HepG2 (cell line): ENCODE data around the gene QRSL1. TPM values are rescaled to one million over a fixed set of nuclear protein-coding genes. Genes with fewer than 3 reads are reported as not detected.

Source experiments
- ATAC-seq: fragments of 200-7000 bp; cut with Tn5 transposase; 3 replicates; pipeline ENCODE4 v1.9.1; 2020; ENCODE audit warnings: mild to moderate bottlenecking, moderate library complexity
- BruUV-seq: library from RNA; stranded (reverse); fragments of 400-500 nt; replicated peaks from 2 replicates; lab custom pipeline; 2021; lab: Mats Ljungman, UMichigan
- CTCF ChIA-PET: fragments of 300-600 bp; formaldehyde crosslinking; extraction: SDS; loops from one replicate; lab custom pipeline; 2021; ENCODE audit warnings: low total read pairs, inconsistent platforms, low intra/inter-chr PET ratio; lab: Yijun Ruan, JAX
- POLR2A ChIA-PET: fragments of 350-600 bp; sonication (Branson Sonifier 250); formaldehyde crosslinking; loops from one replicate; lab custom pipeline; 2020; ENCODE audit warnings: antibody characterized with exemption, inconsistent platforms; lab: Yijun Ruan, JAX
- DNase-seq: peaks from one replicate; pipeline ENCODE4 v3.0.0-alpha.2; 2015; ENCODE audit warnings: low spot score
- FAIRE-seq: peaks from 3 replicates; lab custom pipeline; 2011; peaks lifted over from hg19 to GRCh38; lab: Jason Lieb, UNC
- H2AFZ ChIP-seq: one replicate; pipeline ENCODE4 v1.6.1; 2011; ENCODE audit warnings: low read length, inconsistent platforms
- H3K27ac ChIP-seq: fragments of 300-600 bp; 3 replicates; pipeline ENCODE4 v1.8.0; 2011; ENCODE audit warnings: mixed run types, mild to moderate bottlenecking, mixed read lengths, low read length, inconsistent platforms; ENCODE audit not compliant: insufficient read depth; ENCODE audit errors: extremely low read length
- H3K27me3 ChIP-seq, 2 experiments: fragments of 200-600 bp in 1 of 2; 2 replicates in 1 of 2; 3 replicates in 1 of 2; pipeline versions ENCODE4 v1.6.0 to v1.8.0; 2011; ENCODE audit warnings: low read length in 2 of 2, mild to moderate bottlenecking in 2 of 2, moderate library complexity in 2 of 2, inconsistent platforms in 1 of 2; ENCODE audit not compliant: insufficient read depth in 2 of 2, control insufficient read depth in 1 of 2
- H3K36me3 ChIP-seq, 2 experiments: fragments of 200-600 bp in 1 of 2; replicated peaks in 1 of 2; 2 replicates in 1 of 2; 3 replicates in 1 of 2; pipeline versions ENCODE4 v1.5.1 to v1.8.0; 2011; ENCODE audit warnings: low read length in 2 of 2, inconsistent platforms in 1 of 2; ENCODE audit not compliant: insufficient read depth in 2 of 2, control insufficient read depth in 1 of 2
- H3K4me1 ChIP-seq: 2 replicates; pipeline ENCODE4 v1.5.1; 2012; ENCODE audit warnings: low read length, inconsistent platforms; ENCODE audit not compliant: insufficient read depth
- H3K4me2 ChIP-seq: 2 replicates; pipeline ENCODE4 v1.6.0; 2011; ENCODE audit warnings: low read depth, low read length, inconsistent platforms
- H3K4me3 ChIP-seq, 3 experiments: fragments of 200-600 bp in 1 of 3; sonication (generic), shearing (Covaris generic) in 1 of 3; replicated peaks in 1 of 3; 2 replicates each; pipeline ENCODE4 v1.5.1; 2011 to 2016; ENCODE audit warnings: low read length in 3 of 3, inconsistent platforms in 2 of 3, low read depth in 2 of 3, mild to moderate bottlenecking in 2 of 3, control low read depth in 1 of 3, mixed read lengths in 1 of 3; ENCODE audit not compliant: insufficient read depth in 1 of 3
- H3K79me2 ChIP-seq: one replicate; pipeline ENCODE4 v1.6.1; 2011; ENCODE audit warnings: low read length, inconsistent platforms; ENCODE audit not compliant: insufficient read depth
- H3K9ac ChIP-seq: 2 replicates; pipeline ENCODE4 v1.6.0; 2011; ENCODE audit warnings: mild to moderate bottlenecking, low read depth, low read length, inconsistent platforms; ENCODE audit not compliant: insufficient read depth
- H3K9me3 ChIP-seq: 2 replicates; pipeline ENCODE4 v1.5.1; 2012; ENCODE audit warnings: mild to moderate bottlenecking, low read length
- H4K20me1 ChIP-seq: 2 replicates; pipeline ENCODE4 v1.6.0; 2011; ENCODE audit warnings: inconsistent platforms, mild to moderate bottlenecking, low read length, moderate library complexity; ENCODE audit not compliant: insufficient read depth
- ARHGAP35 ChIP-seq: sonication (generic); formaldehyde crosslinking; IDR thresholded peaks from 2 replicates; pipeline ENCODE4 v1.9.0; 2022; ENCODE audit warnings: mild to moderate bottlenecking, inconsistent platforms, moderate library complexity, missing genetic modification reagents, borderline replicate concordance
- ASH2L ChIP-seq: fragments of 300-600, 200-600 bp; sonication (generic); IDR thresholded peaks from 2 replicates; pipeline ENCODE4 v1.7.0; 2017; ENCODE audit warnings: low read depth, mild to moderate bottlenecking, moderate library complexity, mixed read lengths, low read length; ENCODE audit not compliant: insufficient read length
- BHLHE40 ChIP-seq: IDR thresholded peaks from 2 replicates; pipeline ENCODE4 v1.6.1; 2011; ENCODE audit warnings: low read length, improper control_type of control experiment
- DMTF1 ChIP-seq: sonication (generic); formaldehyde crosslinking; IDR thresholded peaks from 2 replicates; pipeline ENCODE4 v1.4.0; 2020; ENCODE audit warnings: mild to moderate bottlenecking, missing genetic modification reagents
- PRDM10 ChIP-seq: sonication (generic); formaldehyde crosslinking; IDR thresholded peaks from 2 replicates; pipeline ENCODE4 v1.4.0; 2020; ENCODE audit warnings: low read depth, missing genetic modification reagents
- RXRA ChIP-seq: sonication (generic); formaldehyde crosslinking; IDR thresholded peaks from 2 replicates; pipeline ENCODE4 v1.5.1; 2020; ENCODE audit warnings: missing genetic modification reagents
- SMAD9 ChIP-seq: sonication (generic); formaldehyde crosslinking; IDR thresholded peaks from 2 replicates; pipeline ENCODE4 v1.5.1; 2020; ENCODE audit warnings: mild to moderate bottlenecking, missing genetic modification reagents
- SOX13 ChIP-seq, 3 experiments: fragments of 450-650 bp in 1 of 3; sonication (generic) in 1 of 3; formaldehyde crosslinking in 1 of 3; IDR thresholded peaks in 2 of 3; conservative IDR thresholded peaks in 1 of 3; 2 replicates each; pipeline versions ENCODE4 v1.5.0 to v1.6.1; 2016 to 2020; ENCODE audit warnings: antibody characterized with exemption in 1 of 3, mild to moderate bottlenecking in 1 of 3, missing compliant biosample characterization in 1 of 3, missing genetic modification reagents in 1 of 3, moderate library complexity in 1 of 3
- TAF15 ChIP-seq: fragments of 200-400 bp; formaldehyde crosslinking; IDR thresholded peaks from one replicate; pipeline ENCODE4 v1.6.1; 2018; ENCODE audit warnings: mild to moderate bottlenecking, low read depth, low read length; ENCODE audit not compliant: poor library complexity, severe bottlenecking
- ZNF512B ChIP-seq: sonication (generic); formaldehyde crosslinking; IDR thresholded peaks from 2 replicates; pipeline ENCODE4 v1.5.1; 2020; ENCODE audit warnings: missing genetic modification reagents, mild to moderate bottlenecking, borderline replicate concordance
- WGBS: methylation state at CpG from one replicate; pipeline ENCODE4 v1.1.6; 2017; ENCODE audit warnings: low lambda C conversion rate; 5-methylcytosine and 5-hydroxymethylcytosine counted together
- in situ Hi-C: cut with HindIII; loops from 2 replicates; pipeline ENCODE4 v1.10.0; 2017; ENCODE audit warnings: low pct_unique_long_range_greater_than_20kb; ENCODE audit not compliant: extremely low pct_ligation_motif_present
- intact Hi-C: fragments of 100-400 bp; cut with micrococcal nuclease; formaldehyde crosslinking; loops from one replicate; pipeline ENCODE4 v1.10.0; 2022; ENCODE audit not compliant: unreplicated experiment
- polyA plus RNA-seq, 8 experiments: library from polyadenylated mRNA; depleted of rRNA in 3 of 8; stranded (reverse) in 7 of 8; unstranded in 1 of 8; fragments of >200 nt; fragmentation: Illumina TruSeq in 4 of 8; extraction: Trizol in 4 of 8; gene quantifications; 2 replicates each; pipeline versions ENCODE4 v1.2.1 to v1.2.3, GENCODE V29; 2011 to 2016; ENCODE audit warnings: low read depth in 4 of 8, missing spikeins in 1 of 8, mixed read lengths in 1 of 8; ENCODE audit not compliant: insufficient read depth in 1 of 8
- total RNA-seq, 5 experiments: library from RNA; depleted of rRNA; stranded (reverse); fragments of >200 nt; fragmentation: Illumina TruSeq; extraction: Trizol; gene quantifications; 2 replicates each; pipeline ENCODE4 v1.2.3, GENCODE V29; 2016; ENCODE audit warnings: low read depth in 1 of 5

QRSL1 gene
- total and polyA plus RNA-seq, 2 of the 13 experiments (the other 11 are each of a cell fraction or from before 2014, with no cell fraction given) = 8.2 to 22.3 TPM

- TF ChIP-seq SOX13 (IDR thresholded peaks at IDR 0.05) = no peak
- peak in 1 of 2 experiments; percentile 65; a peak in 1 of 4 replicates for TF ChIP-seq SOX13 (CRISPR knock-in tag; conservative IDR thresholded peaks at IDR 0.05 in 1 of 2, IDR thresholded peaks at IDR 0.05 in 1 of 2)
- TF ChIP-seq ZNF512B = no peak
- no peak for TF ChIP-seq TAF15
- TF ChIP-seq, all 625 proteins: peak for 29
These were observed 10.2 kb upstream of the QRSL1 start (continued) for GRCh38 chr6:106619223-106619622.

- Histone ChIP-seq H3K9ac (peak overlapping the region; percentile 54; the same call in 1 of the 2 replicates), H3K4me2 (peak overlapping the region; percentile 55), H3K27me3 (no peaks in the 10 kb centered on the region), H2AFZ (no peak overlapping the region), H3K4me1 (peaks cover 71% of the 10 kb centered on the region), H3K4me3 (no peak overlapping the region; a peak in 1 of 6 replicates), H3K79me2 (no peaks in the 10 kb centered on the region), H3K36me3 (no peaks in the 10 kb centered on the region), H3K9me3 (peaks cover 11% of the 10 kb centered on the region), H3K27ac (peak overlapping the region; percentile 49), H4K20me1 (no peaks in the 10 kb centered on the region)
- no peak for FAIRE-seq
- 56% methylated on average over 3 of the region's 3 CpGs for WGBS
- DNase-seq = peak; percentile 43
- in situ Hi-C loops = no loop called here
- peak; percentile 55; the same call in 2 of the 3 replicates for ATAC-seq
- intact Hi-C loops = loop anchor here (10.0 kb wide), 1 partner anchor 294 kb away; no protein-coding TSS in a partner anchor
- BruUV-seq = no TSS peak
- ChIA-PET CTCF (no interaction called here), POLR2A (interaction anchor here (0.7 kb wide), 1 partner anchor 248 kb away, joined by 3 read pairs; no protein-coding TSS in a partner anchor)
- no peak for TF ChIP-seq DMTF1 (CRISPR knock-in tag)
- TF ChIP-seq ARHGAP35 (CRISPR knock-in tag) = no peak
- no peak for TF ChIP-seq SMAD9 (CRISPR knock-in tag)
- no peak for TF ChIP-seq PRDM10 (CRISPR knock-in tag)
- no peak for TF ChIP-seq BHLHE40
- TF ChIP-seq ASH2L = no peak
- TF ChIP-seq RXRA (CRISPR knock-in tag) = no peak
These were observed 8.3 kb upstream of the QRSL1 start for GRCh38 chr6:106620931-106621672.
